ENCODE measurements around the gene MIEN1.

GRCh38 chr17:39701012-39701783, 29.1 kb downstream of the MIEN1 start:
- no peak for TF ChIP-seq CTCF (IDR thresholded peaks at IDR 0.05)
- TF ChIP-seq POLR2AphosphoS5 (IDR thresholded peaks at IDR 0.05) = peak; percentile 91 to 96 (median 94)
- peak; percentile 93 for TF ChIP-seq POLR2A (IDR thresholded peaks at IDR 0.05)

Measured in transverse colon (tissue), 4 donors.